ENCODE data around the gene HOXB2.

Gene HOXB2

GRCh38 chr17:48565925-48566710 is 21.2 kb upstream of the HOXB2 start:
- DNase-seq (ENCODE audit: low spot score), result no peak

GRCh38 chr17:48565022-48565554 is 20.2 kb upstream of the HOXB2 start:
- DNase-seq (ENCODE audit: low spot score), result no peak

GRCh38 chr17:48564188-48565021 is 19.5 kb upstream of the HOXB2 start:
- DNase-seq (ENCODE audit: low spot score), result no peak

- DNase-seq (ENCODE audit: low spot score), result no peak
These were observed 18.9 kb upstream of the HOXB2 start for GRCh38 chr17:48563867-48564187.

- DNase-seq (ENCODE audit: low spot score), result no peak
These were observed 18.5 kb upstream of the HOXB2 start for GRCh38 chr17:48563385-48563838.

- no peak for DNase-seq (ENCODE audit: low spot score)
These were observed 18.0 kb upstream of the HOXB2 start for GRCh38 chr17:48562934-48563333.

- DNase-seq (ENCODE audit: low spot score), result no peak
These were observed 17.2 kb upstream of the HOXB2 start for GRCh38 chr17:48561884-48562810.

GRCh38 chr17:48559840-48560817 is 15.2 kb upstream of the HOXB2 start:
- no peak for DNase-seq (ENCODE audit: low spot score)

GRCh38 chr17:48559122-48559839 is 14.4 kb upstream of the HOXB2 start:
- no peak for DNase-seq (ENCODE audit: low spot score)

- no peak for DNase-seq (ENCODE audit: low spot score)
These were observed 13.9 kb upstream of the HOXB2 start for GRCh38 chr17:48558831-48559121.

- DNase-seq (ENCODE audit: low spot score), result no peak
These were observed 13.3 kb upstream of the HOXB2 start for GRCh38 chr17:48558057-48558830.

GRCh38 chr17:48556576-48557401 is 11.9 kb upstream of the HOXB2 start:
- no peak for DNase-seq (ENCODE audit: low spot score)

- DNase-seq (ENCODE audit: low spot score), result no peak
These were observed 11.3 kb upstream of the HOXB2 start for GRCh38 chr17:48556229-48556575.

- peak; percentile 20 for DNase-seq (ENCODE audit: low spot score)
These were observed 10.6 kb upstream of the HOXB2 start for GRCh38 chr17:48555258-48556228.

GRCh38 chr17:48554412-48555257 is 9.7 kb upstream of the HOXB2 start:
- no peak for DNase-seq (ENCODE audit: low spot score)

- DNase-seq (ENCODE audit: low spot score), result no peak
These were observed 8.9 kb upstream of the HOXB2 start for GRCh38 chr17:48553826-48554225.

GRCh38 chr17:48553190-48553547 is 8.3 kb upstream of the HOXB2 start:
- no peak for DNase-seq (ENCODE audit: low spot score)

All from CD4-positive, alpha-beta T cell treated with Interleukin-6 at 100 ng/mL for 8 hours (primary cell).